K562 (cell line): ENCODE data around the gene SDHAF3. TPM values are rescaled to one million over a fixed set of nuclear protein-coding genes. Genes with fewer than 3 reads are reported as not detected.

Experiments used
- ATAC-seq: fragments of 200-7000 bp; cut with Tn5 transposase; 3 replicates; pipeline ENCODE4 v1.9.1; 2020; ENCODE audit warnings: moderate library complexity
- BruUV-seq: library from RNA; stranded (reverse); fragments of 400-500 nt; replicated peaks from 2 replicates; lab custom pipeline; 2021; lab: Mats Ljungman, UMichigan
- CTCF ChIA-PET: fragments of 300-600 bp; formaldehyde crosslinking; extraction: SDS; loops from one replicate; lab custom pipeline; 2021; ENCODE audit warnings: low intra/inter-chr PET ratio; lab: Yijun Ruan, JAX
- POLR2A ChIA-PET: fragments of 300-600, 350-650 bp; sonication (Branson Sonifier 250); formaldehyde crosslinking; extraction: SDS; loops from one replicate; lab custom pipeline; 2021; ENCODE audit warnings: antibody characterized with exemption, inconsistent platforms; lab: Yijun Ruan, JAX
- DNase-seq, 4 experiments: peaks; one replicate each; pipeline versions ENCODE4 v3.0.0 to v3.0.0-alpha.2; 2011 to 2018; ENCODE audit warnings: low spot score in 3 of 4, mixed read lengths in 3 of 4; ENCODE audit errors: extremely low read depth in 1 of 4
- FAIRE-seq: peaks from 2 replicates; lab custom pipeline; 2011; peaks lifted over from hg19 to GRCh38; lab: Jason Lieb, UNC
- H2AFZ ChIP-seq: 2 replicates; pipeline ENCODE4 v1.6.0; 2011; ENCODE audit warnings: low read depth, low read length, control low read depth, inconsistent platforms
- H3K27ac ChIP-seq: fragments of 200-600 bp; 3 replicates; pipeline ENCODE4 v1.8.0; 2011; ENCODE audit warnings: low read depth, mild to moderate bottlenecking, control low read depth, inconsistent platforms, low read length, moderate library complexity, mixed read lengths; ENCODE audit errors: extremely low read depth
- H3K27me3 ChIP-seq, 2 experiments: fragments of 300-600 bp in 1 of 2; 2 replicates in 1 of 2; 3 replicates in 1 of 2; pipeline versions ENCODE4 v1.6.0 to v1.8.0; 2011; ENCODE audit warnings: inconsistent platforms in 2 of 2, low read length in 2 of 2, mild to moderate bottlenecking in 1 of 2, mixed read lengths in 1 of 2, moderate library complexity in 1 of 2; ENCODE audit not compliant: control insufficient read depth in 2 of 2, insufficient read depth in 2 of 2
- H3K36me3 ChIP-seq: fragments of 300-600 bp; 3 replicates; pipeline ENCODE4 v1.8.0; 2011; ENCODE audit warnings: mild to moderate bottlenecking, low read length, inconsistent platforms; ENCODE audit not compliant: control insufficient read depth, insufficient read depth
- H3K4me1 ChIP-seq, 2 experiments: fragments of 200-600 bp in 1 of 2; replicated peaks in 1 of 2; 2 replicates in 1 of 2; 3 replicates in 1 of 2; pipeline versions ENCODE4 v1.5.1 to v1.8.0; 2011; ENCODE audit warnings: inconsistent platforms in 2 of 2, low read length in 2 of 2, mild to moderate bottlenecking in 1 of 2, mixed read lengths in 1 of 2, moderate library complexity in 1 of 2; ENCODE audit not compliant: control insufficient read depth in 2 of 2, insufficient read depth in 2 of 2
- H3K4me2 ChIP-seq: 2 replicates; pipeline ENCODE4 v1.6.1; 2011; ENCODE audit warnings: low read length, control low read depth, inconsistent platforms, mixed read lengths; ENCODE audit not compliant: insufficient read depth
- H3K4me3 ChIP-seq: fragments of 200-600 bp; sonication (generic), shearing (Covaris generic); 2 replicates; pipeline ENCODE4 v1.5.1; 2016; ENCODE audit warnings: control low read depth, inconsistent platforms
- H3K79me2 ChIP-seq: fragments of 200-600 bp; 3 replicates; pipeline ENCODE4 v1.8.0; 2011; ENCODE audit warnings: low read length, inconsistent platforms; ENCODE audit not compliant: control insufficient read depth, insufficient read depth
- H3K9ac ChIP-seq, 2 experiments: 2 replicates each; pipeline versions ENCODE4 v1.6.0 to v1.6.1; 2011; ENCODE audit warnings: low read depth in 2 of 2, low read length in 2 of 2, control low read depth in 1 of 2, inconsistent platforms in 1 of 2, mild to moderate bottlenecking in 1 of 2, mixed read lengths in 1 of 2; ENCODE audit not compliant: insufficient read depth in 1 of 2
- H3K9me1 ChIP-seq: one replicate; pipeline ENCODE4 v1.6.0; 2011; ENCODE audit warnings: inconsistent platforms, mild to moderate bottlenecking, low read length, moderate library complexity; ENCODE audit not compliant: control insufficient read depth, insufficient read depth
- H3K9me3 ChIP-seq: replicated peaks from 2 replicates; pipeline ENCODE4 v1.5.1; 2011; ENCODE audit warnings: low read depth, low read length, inconsistent platforms; ENCODE audit not compliant: control insufficient read depth, insufficient read depth
- H4K20me1 ChIP-seq: replicated peaks from 2 replicates; pipeline ENCODE4 v1.6.1; 2011; ENCODE audit warnings: low read length, inconsistent platforms, mixed read lengths; ENCODE audit not compliant: control insufficient read depth, insufficient read depth
- ASH1L ChIP-seq: fragments of 450-650 bp; IDR thresholded peaks from 2 replicates; pipeline ENCODE4 v1.6.1; 2018; ENCODE audit warnings: borderline replicate concordance, mild to moderate bottlenecking, low read depth; ENCODE audit not compliant: partially characterized antibody
- CREB5 ChIP-seq: fragments of 250-450 bp; sonication (Bioruptor Pico); IDR thresholded peaks from 2 replicates; pipeline ENCODE4 v1.5.0; 2020; ENCODE audit warnings: mild to moderate bottlenecking
- DMBX1 ChIP-seq: fragments of 250-450 bp; sonication (Bioruptor Pico); IDR thresholded peaks from 2 replicates; pipeline ENCODE4 v1.8.0; 2022; ENCODE audit warnings: inconsistent platforms, mild to moderate bottlenecking, moderate library complexity, borderline replicate concordance
- E4F1 ChIP-seq: fragments of 250-450 bp; sonication (Bioruptor Pico); IDR thresholded peaks from 2 replicates; pipeline ENCODE4 v1.5.0; 2021; ENCODE audit warnings: mild to moderate bottlenecking, borderline replicate concordance
- GABPA ChIP-seq: fragments of 200-800 bp; sonication (Bioruptor generic); conservative IDR thresholded peaks from 2 replicates; pipeline ENCODE4 v1.6.1; 2016; ENCODE audit warnings: low read depth, missing genetic modification characterization, missing compliant biosample characterization
- HNRNPH1 ChIP-seq: fragments of 200-400 bp; formaldehyde crosslinking; optimal IDR thresholded peaks from 2 replicates; pipeline ENCODE3; 2017; ENCODE audit warnings: low read depth, mild to moderate bottlenecking, low read length, moderate library complexity
- HSF4 ChIP-seq: fragments of 250-450 bp; sonication (Bioruptor Pico); IDR thresholded peaks from 2 replicates; pipeline ENCODE4 v2.1.2; 2022; ENCODE audit warnings: mild to moderate bottlenecking, moderate library complexity, borderline replicate concordance
- RBM17 ChIP-seq: fragments of 200-400 bp; formaldehyde crosslinking; IDR thresholded peaks from 2 replicates; pipeline ENCODE4 v1.6.1; 2017; ENCODE audit warnings: low read depth, mild to moderate bottlenecking, low read length, borderline replicate concordance
- TAF7 ChIP-seq: fragments of 450-650 bp; IDR thresholded peaks from 2 replicates; pipeline ENCODE4 v1.6.1; 2016; ENCODE audit warnings: missing genetic modification characterization, missing compliant biosample characterization
- TEAD2 ChIP-seq: fragments of 450-650 bp; IDR thresholded peaks from 2 replicates; pipeline ENCODE4 v1.6.1; 2016; ENCODE audit warnings: missing genetic modification characterization, control low read depth, missing compliant biosample characterization
- ZBTB11 ChIP-seq, 3 experiments: fragments of 200-800 bp in 1 of 3; fragments of 250-450 bp in 1 of 3; fragments of 450-650 bp in 1 of 3; sonication (Bioruptor Pico) in 1 of 3; sonication (Bioruptor generic) in 1 of 3; formaldehyde crosslinking in 1 of 3; IDR thresholded peaks; 2 replicates each; pipeline versions ENCODE4 v1.6.1 to v1.8.0; 2016 to 2022; ENCODE audit warnings: mild to moderate bottlenecking in 2 of 3, missing genetic modification characterization in 2 of 3, missing compliant biosample characterization in 1 of 3, moderate library complexity in 1 of 3
- ZNF699 ChIP-seq: fragments of 250-450 bp; sonication (Bioruptor Pico); IDR thresholded peaks from 2 replicates; pipeline ENCODE4 v1.8.0; 2021; ENCODE audit warnings: mild to moderate bottlenecking, moderate library complexity; ENCODE audit not compliant: insufficient replicate concordance
- WGBS: fragments of 100-300 bp; shearing (Covaris generic); methylation state at CpG from one replicate; pipeline ENCODE4 v1.1.6; 2016; ENCODE audit warnings: low coverage, mixed read lengths; ENCODE audit not compliant: insufficient coverage; ENCODE audit errors: missing lambda C conversion rate; 5-methylcytosine and 5-hydroxymethylcytosine counted together
- in situ Hi-C: fragments of 300-500 bp; cut with MboI; formaldehyde crosslinking; loops from 4 replicates; pipeline ENCODE4 v1.15.0; 2018; ENCODE audit warnings: inconsistent platforms, mixed read lengths
- intact Hi-C: fragments of 100-400 bp; cut with micrococcal nuclease; formaldehyde crosslinking; loops from 2 replicates; pipeline ENCODE4 v1.14.2; 2022
- polyA plus RNA-seq, 8 experiments: library from polyadenylated mRNA; depleted of rRNA in 4 of 8; stranded (reverse) in 5 of 8; unstranded in 3 of 8; fragments of >200 nt; fragmentation: Nextera tagmentation in 2 of 8; fragmentation: Illumina TruSeq in 1 of 8; extraction: Ambion mirVana in 2 of 8; extraction: Trizol in 1 of 8; gene quantifications; 2 replicates each; pipeline versions ENCODE4 v1.2.1 to v1.2.3, GENCODE V29; 2011 to 2014; ENCODE audit warnings: inconsistent platforms in 1 of 8, missing spikeins in 1 of 8
- total RNA-seq, 7 experiments: library from RNA; depleted of rRNA in 6 of 7; stranded (reverse); fragments of >200 nt in 6 of 7; fragmentation: Illumina TruSeq in 2 of 7; extraction: Trizol in 2 of 7; gene quantifications; 2 replicates each; pipeline versions ENCODE4 v1.2.1 to v1.2.3, GENCODE V29; 2011 to 2021; ENCODE audit warnings: low replicate concordance in 1 of 7

Gene SDHAF3
- total and polyA plus RNA-seq, 9 of the 15 experiments (the other 6 are each of a cell fraction or from before 2014, with no cell fraction given), result 51.5 to 403 (median 145) TPM

GRCh38 chr7:97117035-97117371, 495 bp upstream of the SDHAF3 start:
- Histone ChIP-seq H3K36me3 (no peaks in the 10 kb centered on the region), H3K27ac (peak overlapping the region; percentile 89), H2AFZ (peak overlapping the region; percentile 99), H4K20me1 (no peaks in the 10 kb centered on the region), H3K27me3 (no peaks in the 10 kb centered on the region), H3K9me3 (peaks cover 6% of the 10 kb centered on the region; the same call in 1 of the 2 replicates), H3K4me2 (peak overlapping the region; percentile 98), H3K9me1 (no peaks in the 10 kb centered on the region), H3K9ac (peak overlapping the region; percentile 39 to 73), H3K4me3 (peak overlapping the region; percentile 73; the same call in 1 of the 2 replicates), H3K79me2 (peaks cover 45% of the 10 kb centered on the region), H3K4me1 (peaks cover 7 to 11% of the 10 kb centered on the region in 2 experiments)
- no peak for DNase-seq
- ChIA-PET POLR2A (interaction anchor here (0.6 to 1.9 kb wide), 7 partner anchors 9 to 496 kb away, joined by 3 to 14 read pairs (median 4); no protein-coding TSS in a partner anchor), CTCF (no interaction called here)
- WGBS, result 78% methylated on average over 9 of the region's 9 CpGs
- FAIRE-seq, result no peak
- BruUV-seq, result TSS peak; percentile 89
- ATAC-seq, result no peak
- intact Hi-C loops (loop anchor here (1.0 kb wide), 1 partner anchor 62 kb away; no protein-coding TSS in a partner anchor), in situ Hi-C loops (loop anchor here (10.0 kb wide), 1 partner anchor 898 kb away; no protein-coding TSS in a partner anchor)
- no peak for TF ChIP-seq HNRNPH1
- peak; percentile 77; the same call in 1 of the 2 replicates for TF ChIP-seq CREB5
- 0 out of 2 replicates have a peak, but pooled peaks have one; percentile 6 for TF ChIP-seq DMBX1
- 0 out of 6 replicates have a peak, but pooled peaks of 1 of the 3 experiments have one; percentile 96 for TF ChIP-seq ZBTB11 (CRISPR knock-in tag; IDR thresholded peaks at IDR 0.05)
- 0 out of 2 replicates have a peak, but pooled peaks have one; percentile 19 for TF ChIP-seq GABPA (tag)
- peak; percentile 7 for TF ChIP-seq ASH1L
- peak; percentile 60; the same call in 1 of the 2 replicates for TF ChIP-seq TAF7 (tag)
- peak; percentile 53; the same call in 1 of the 2 replicates for TF ChIP-seq E4F1 (CRISPR knock-in tag)
- TF ChIP-seq ZNF699, result peak; percentile 45
- TF ChIP-seq RBM17, result no peak
- TF ChIP-seq TEAD2, result no peak
- TF ChIP-seq HSF4 (CRISPR knock-in tag), result 0 out of 2 replicates have a peak, but pooled peaks have one; percentile 3
